IMR-90 (cell line): Measurements from ENCODE around the gene PRR5L. TPM values are rescaled to one million over a fixed set of nuclear protein-coding genes. Genes with fewer than 3 reads are reported as not detected.
A peak's percentile ranks its signal among the peaks of the same experiment; 100 is the strongest.

Experiments used
- ATAC-seq: fragments of 200-7000 bp; cut with Tn5 transposase; 2 replicates; pipeline ENCODE4 v1.9.1; 2020; ENCODE audit warnings: low read depth, mild to moderate bottlenecking, moderate library complexity
- BruUV-seq: library from RNA; stranded (reverse); fragments of 400-500 nt; replicated peaks from 2 replicates; lab custom pipeline; 2021; lab: Mats Ljungman, UMichigan
- CTCF ChIA-PET: fragments of 300-600 bp; formaldehyde crosslinking; extraction: SDS; loops from one replicate; lab custom pipeline; 2021; ENCODE audit warnings: antibody characterized with exemption; lab: Yijun Ruan, JAX
- POLR2A ChIA-PET: fragments of 300-600 bp; sonication (Branson Sonifier 250); formaldehyde crosslinking; loops from one replicate; lab custom pipeline; 2022; ENCODE audit warnings: antibody characterized with exemption; ENCODE audit not compliant: unreplicated experiment; lab: Charles Lee
- DNase-seq: peaks from one replicate; pipeline ENCODE4 v3.0.0; 2013
- H2AFZ ChIP-seq: replicated peaks from 2 replicates; pipeline ENCODE3; 2013; ENCODE audit warnings: low read length, mild to moderate bottlenecking; ENCODE audit not compliant: poor library complexity
- H2AK5ac ChIP-seq: 2 replicates; pipeline ENCODE4 v1.6.1; 2013; ENCODE audit warnings: low read depth, low read length, inconsistent platforms
- H2AK9ac ChIP-seq: replicated peaks from 2 replicates; pipeline ENCODE3; 2013; ENCODE audit warnings: mild to moderate bottlenecking, low read depth, low read length, moderate library complexity; ENCODE audit not compliant: poor library complexity
- H2BK120ac ChIP-seq: 2 replicates; pipeline ENCODE4 v1.6.1; 2013; ENCODE audit warnings: low read depth, low read length, inconsistent platforms
- H2BK15ac ChIP-seq: 3 replicates; pipeline ENCODE4 v1.6.1; 2013; ENCODE audit warnings: low read depth, low read length, inconsistent platforms
- H2BK20ac ChIP-seq: 2 replicates; pipeline ENCODE4 v1.6.1; 2013; ENCODE audit warnings: low read depth, mild to moderate bottlenecking, inconsistent platforms, low read length, moderate library complexity
- H2BK5ac ChIP-seq: 2 replicates; pipeline ENCODE4 v1.6.1; 2013; ENCODE audit warnings: mild to moderate bottlenecking, low read depth, low read length, inconsistent platforms; ENCODE audit not compliant: poor library complexity, severe bottlenecking
- H3K14ac ChIP-seq: replicated peaks from 2 replicates; pipeline ENCODE4 v1.6.1; 2013; ENCODE audit warnings: low read depth, low read length, inconsistent platforms
- H3K18ac ChIP-seq: 2 replicates; pipeline ENCODE4 v1.6.1; 2013; ENCODE audit warnings: low read depth, low read length, control low read depth
- H3K23ac ChIP-seq: 2 replicates; pipeline ENCODE4 v1.6.1; 2013; ENCODE audit warnings: low read depth, low read length, inconsistent platforms
- H3K27ac ChIP-seq: 2 replicates; pipeline ENCODE4 v1.5.1; 2013; ENCODE audit warnings: mild to moderate bottlenecking, control low read depth, low read length; ENCODE audit not compliant: insufficient read depth
- H3K27me3 ChIP-seq: 2 replicates; pipeline ENCODE4 v1.6.1; 2013; ENCODE audit warnings: low read length; ENCODE audit not compliant: control insufficient read depth, insufficient read depth
- H3K36me3 ChIP-seq: 2 replicates; pipeline ENCODE4 v1.6.1; 2013; ENCODE audit warnings: low read length, mixed read lengths; ENCODE audit not compliant: control insufficient read depth, insufficient read depth
- H3K4ac ChIP-seq: 2 replicates; pipeline ENCODE4 v1.6.1; 2013; ENCODE audit warnings: low read depth, low read length, inconsistent platforms
- H3K4me1 ChIP-seq: 2 replicates; pipeline ENCODE4 v1.6.1; 2013; ENCODE audit warnings: low read length, mixed read lengths; ENCODE audit not compliant: control insufficient read depth, insufficient read depth
- H3K4me2 ChIP-seq: 2 replicates; pipeline ENCODE4 v1.6.1; 2013; ENCODE audit warnings: low read depth, mild to moderate bottlenecking, control low read depth, low read length, moderate library complexity
- H3K4me3 ChIP-seq: 2 replicates; pipeline ENCODE4 v1.5.1; 2013; ENCODE audit warnings: low read depth, mild to moderate bottlenecking, control low read depth, low read length, moderate library complexity; ENCODE audit not compliant: insufficient read depth
- H3K56ac ChIP-seq: 2 replicates; pipeline ENCODE4 v1.6.1; 2013; ENCODE audit warnings: low read length, inconsistent platforms; ENCODE audit not compliant: insufficient read depth; ENCODE audit errors: extremely low read depth
- H3K79me1 ChIP-seq, 2 experiments: 2 replicates each; pipeline ENCODE4 v1.6.1; 2013; ENCODE audit warnings: low read length in 2 of 2, inconsistent platforms in 1 of 2, low read depth in 1 of 2
- H3K9ac ChIP-seq: 2 replicates; pipeline ENCODE4 v1.6.1; 2013; ENCODE audit warnings: low read depth, low read length, control low read depth
- H3K9me1 ChIP-seq: 2 replicates; pipeline ENCODE4 v1.6.1; 2013; ENCODE audit warnings: low read length, inconsistent platforms; ENCODE audit not compliant: insufficient read depth
- H3K9me3 ChIP-seq: 2 replicates; pipeline ENCODE4 v1.6.1; 2013; ENCODE audit warnings: low read length; ENCODE audit not compliant: control insufficient read depth, insufficient read depth
- H4K20me1 ChIP-seq: 2 replicates; pipeline ENCODE4 v1.6.1; 2013; ENCODE audit warnings: low read length, inconsistent platforms; ENCODE audit not compliant: insufficient read depth
- H4K5ac ChIP-seq: 2 replicates; pipeline ENCODE4 v1.6.1; 2013; ENCODE audit warnings: mild to moderate bottlenecking, low read depth, low read length, control low read depth
- H4K8ac ChIP-seq, 2 experiments: 2 replicates each; pipeline ENCODE4 v1.6.1; 2013; ENCODE audit warnings: low read depth in 2 of 2, low read length in 2 of 2, control low read depth in 1 of 2, inconsistent platforms in 1 of 2
- H4K91ac ChIP-seq: 2 replicates; pipeline ENCODE4 v1.6.1; 2013; ENCODE audit warnings: low read depth, low read length, inconsistent platforms; ENCODE audit not compliant: insufficient read depth
- BHLHE40 ChIP-seq: fragments of 150-350 bp; IDR thresholded peaks from 2 replicates; pipeline ENCODE4 v1.6.1; 2016; ENCODE audit warnings: mild to moderate bottlenecking, low read depth, low read length
- CEBPB ChIP-seq: IDR thresholded peaks from 2 replicates; pipeline ENCODE4 v1.6.1; 2012; ENCODE audit warnings: low read depth, low read length, improper control_type of control experiment
- CHD1 ChIP-seq: IDR thresholded peaks from 2 replicates; pipeline ENCODE4 v1.6.1; 2012; ENCODE audit warnings: low read depth, low read length, improper control_type of control experiment
- CTCF ChIP-seq: conservative IDR thresholded peaks from 2 replicates; pipeline ENCODE4 v1.5.1; 2012; ENCODE audit warnings: mild to moderate bottlenecking, low read depth, low read length, improper control_type of control experiment
- MAFK ChIP-seq: IDR thresholded peaks from 2 replicates; pipeline ENCODE4 v1.6.1; 2012; ENCODE audit warnings: low read depth, low read length, improper control_type of control experiment
- MXI1 ChIP-seq: IDR thresholded peaks from 2 replicates; pipeline ENCODE4 v1.6.1; 2012; ENCODE audit warnings: low read depth, mild to moderate bottlenecking, low read length, moderate library complexity, borderline replicate concordance
- NFE2L2 ChIP-seq: fragments of 150-350 bp; IDR thresholded peaks from 2 replicates; pipeline ENCODE4 v1.6.1; 2016; ENCODE audit warnings: low read depth, mild to moderate bottlenecking, low read length
- RAD21 ChIP-seq: IDR thresholded peaks from 2 replicates; pipeline ENCODE4 v1.6.1; 2012; ENCODE audit warnings: low read length, improper control_type of control experiment
- RCOR1 ChIP-seq: IDR thresholded peaks from 2 replicates; pipeline ENCODE4 v1.6.1; 2012; ENCODE audit warnings: mild to moderate bottlenecking, low read length, improper control_type of control experiment; ENCODE audit not compliant: insufficient replicate concordance
- RFX5 ChIP-seq: IDR thresholded peaks from 2 replicates; pipeline ENCODE4 v1.8.0; 2012; ENCODE audit warnings: low read depth, mild to moderate bottlenecking, low read length, moderate library complexity
- SMC3 ChIP-seq: fragments of 150-350 bp; IDR thresholded peaks from 2 replicates; pipeline ENCODE4 v1.6.1; 2016; ENCODE audit warnings: low read depth, mild to moderate bottlenecking, antibody characterized with exemption, low read length, moderate library complexity
- WGBS, 2 experiments: methylation state at CpG; one replicate each; pipeline versions ENCODE4 v1.1.5 to v1.1.7; 2013; ENCODE audit warnings: missing lambda C conversion rate in 2 of 2; ENCODE audit not compliant: insufficient read length in 1 of 2; ENCODE audit errors: extremely low coverage in 2 of 2; 5-methylcytosine and 5-hydroxymethylcytosine counted together
- dilution Hi-C: fragments of 300-500 bp; cut with HindIII; formaldehyde crosslinking; loops from one replicate; pipeline ENCODE4 v1.14.3; 2018; ENCODE audit warnings: low sequenced_read_pairs; ENCODE audit not compliant: unreplicated experiment
- in situ Hi-C: fragments of 300-500 bp; cut with MboI; formaldehyde crosslinking; loops from 3 replicates; pipeline ENCODE4 v1.14.3; 2019; ENCODE audit warnings: low sequenced_read_pairs, inconsistent platforms, mixed read lengths
- intact Hi-C: fragments of 100-400 bp; cut with micrococcal nuclease; formaldehyde crosslinking; loops from 2 replicates; pipeline ENCODE4 v1.10.0; 2022
- polyA plus RNA-seq, 3 experiments: library from polyadenylated mRNA; depleted of rRNA; stranded (reverse); fragments of >200 nt; gene quantifications; 2 replicates each; pipeline ENCODE4 v1.2.3, GENCODE V29; 2012; ENCODE audit warnings: low replicate concordance in 1 of 3
- total RNA-seq: library from RNA; depleted of rRNA; stranded (reverse); fragments of >200 nt; gene quantifications from 2 replicates; pipeline ENCODE4 v1.2.3, GENCODE V29; 2012
- TF ChIP-seq, protein P1 (sequence below): fragments of 150-350 bp; IDR thresholded peaks from 2 replicates; pipeline ENCODE4 v1.6.1; 2016; ENCODE audit warnings: low read depth, mild to moderate bottlenecking, low read length, moderate library complexity, borderline replicate concordance

Gene PRR5L
- total and polyA plus RNA-seq, 2 of the 4 experiments (the other 2 are of a cell fraction), result 2.9 to 3.6 TPM

DNA sequence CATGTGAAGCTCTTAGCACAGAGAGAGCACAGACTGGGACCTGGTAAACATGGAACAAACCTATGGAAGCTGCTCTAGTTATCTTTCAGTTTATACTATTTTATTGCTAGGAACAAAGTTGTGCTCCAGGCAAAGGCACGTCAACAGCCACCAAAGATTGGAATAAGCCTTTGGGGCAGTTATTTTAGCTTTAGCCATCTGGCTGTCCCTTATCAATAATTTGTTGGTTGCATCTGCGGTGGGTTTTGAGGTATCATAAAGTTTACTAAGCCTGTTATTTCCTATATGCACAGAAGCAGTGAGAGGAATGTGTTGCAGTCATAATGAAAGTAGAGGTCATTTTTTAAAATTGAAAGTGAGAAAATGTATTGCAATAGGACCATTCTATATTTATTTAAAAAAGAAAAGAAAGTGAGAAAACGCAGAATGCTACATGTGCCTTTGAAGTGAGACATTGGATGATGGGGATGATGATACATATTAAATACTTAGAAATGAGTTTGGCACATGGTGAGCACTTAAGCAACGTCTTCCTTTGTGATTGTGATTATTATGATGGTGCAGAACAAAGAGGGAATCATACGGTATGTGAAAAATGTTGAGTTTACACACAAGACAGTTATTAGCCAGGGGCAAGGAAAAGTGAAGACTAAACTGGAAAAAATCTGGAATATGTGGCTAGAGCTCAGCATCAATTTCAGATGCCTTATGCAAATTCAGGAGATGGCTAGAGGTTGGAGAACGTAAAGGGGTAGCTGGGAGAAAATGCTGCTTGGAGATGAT is 58.3 kb downstream of the PRR5L start:
- Histone ChIP-seq H3K79me1 (no peaks in the 10 kb centered on the region), H3K9ac (no peak overlapping the region), H3K9me1 (0 out of 2 replicates have a peak, but pooled peaks cover 2% of the 10 kb centered on the region), H4K8ac (peak overlapping the region in 1 of 2 experiments; percentile 52; a peak in 2 of 4 replicates), H2AK5ac (no peak overlapping the region), H3K14ac (peak overlapping the region; percentile 24), H2BK20ac (peak overlapping the region; percentile 58), H3K9me3 (no peaks in the 10 kb centered on the region), H3K4me2 (peak overlapping the region; percentile 37; the same call in 1 of the 2 replicates), H4K5ac (no peak overlapping the region; the same call in 1 of the 2 replicates), H2BK120ac (peak overlapping the region; percentile 75), H2BK15ac (peak overlapping the region; percentile 17; the same call in 2 of the 3 replicates), H3K4me3 (no peak overlapping the region), H3K56ac (peak overlapping the region; percentile 39; the same call in 1 of the 2 replicates), H3K36me3 (no peaks in the 10 kb centered on the region), H2AFZ (peak overlapping the region; percentile 3), H4K91ac (no peak overlapping the region), H3K4ac (peak overlapping the region; percentile 55; the same call in 1 of the 2 replicates), H3K27ac (no peak overlapping the region), H3K23ac (no peak overlapping the region; the same call in 1 of the 2 replicates), H4K20me1 (no peaks in the 10 kb centered on the region), H2BK5ac (no peak overlapping the region), H3K4me1 (peaks cover 5% of the 10 kb centered on the region; the same call in 1 of the 2 replicates), H3K27me3 (peaks cover 5% of the 10 kb centered on the region; the same call in 1 of the 2 replicates), H3K18ac (peak overlapping the region; percentile 56; the same call in 1 of the 2 replicates), H2AK9ac (no peak overlapping the region)
- intact Hi-C loops (no loop called here), dilution Hi-C loops (no loop called here), in situ Hi-C loops (no loop called here)
- TF ChIP-seq CHD1 (no peak), MXI1 (no peak), BHLHE40 (peak; percentile 12; the same call in 1 of the 2 replicates), NFE2L2 (no peak), RAD21 (no peak), CEBPB (peak; percentile 58; the same call in 1 of the 2 replicates), SMC3 (no peak), RFX5 (no peak), MAFK (no peak), CTCF (no peak), RCOR1 (no peak)
- TF ChIP-seq, protein P1, sequence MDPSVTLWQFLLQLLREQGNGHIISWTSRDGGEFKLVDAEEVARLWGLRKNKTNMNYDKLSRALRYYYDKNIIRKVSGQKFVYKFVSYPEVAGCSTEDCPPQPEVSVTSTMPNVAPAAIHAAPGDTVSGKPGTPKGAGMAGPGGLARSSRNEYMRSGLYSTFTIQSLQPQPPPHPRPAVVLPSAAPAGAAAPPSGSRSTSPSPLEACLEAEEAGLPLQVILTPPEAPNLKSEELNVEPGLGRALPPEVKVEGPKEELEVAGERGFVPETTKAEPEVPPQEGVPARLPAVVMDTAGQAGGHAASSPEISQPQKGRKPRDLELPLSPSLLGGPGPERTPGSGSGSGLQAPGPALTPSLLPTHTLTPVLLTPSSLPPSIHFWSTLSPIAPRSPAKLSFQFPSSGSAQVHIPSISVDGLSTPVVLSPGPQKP, result no peak
- WGBS, 2 experiments, result 24% methylated on average over 3 of the region's 6 CpGs; no CpG with 5 or more reads in 1 of the 2 experiments
- ChIA-PET CTCF (no interaction called here), POLR2A (no interaction called here)
- no TSS peak for BruUV-seq
- peak; percentile 84 for ATAC-seq
- peak; percentile 67 for DNase-seq
